NCI-H2196 treated with DMSO at 0.1 percent for 48 hours (cell line): ENCODE results near the gene SCGB2A2.

Experiments
- DNase-seq: peaks from one replicate; lab custom pipeline; 2025; ENCODE audit not compliant: unreplicated experiment; lab: John Stamatoyannopoulos, UW

The SCGB2A2 gene

GRCh38 chr11:62269654-62270278 lies at the start of gene SCGB2A2:
SCGB2A2 (plus strand) TSS chr11:62270158; CDS start chr11:62270217, 59 bp downstream.
- no peak for DNase-seq

GRCh38 chr11:62221498-62221897 lies 48.5 kb upstream of the SCGB2A2 start:
- no peak for DNase-seq

- DNase-seq: no peak
Measured at GRCh38 chr11:62223095-62223494, 46.9 kb upstream of the SCGB2A2 start.

- DNase-seq: no peak
Measured at GRCh38 chr11:62233730-62234129, 36.2 kb upstream of the SCGB2A2 start.

- DNase-seq: no peak
Measured at GRCh38 chr11:62236187-62236586, 33.8 kb upstream of the SCGB2A2 start.

GRCh38 chr11:62237499-62237898 lies 32.5 kb upstream of the SCGB2A2 start:
- no peak for DNase-seq

- DNase-seq: no peak
Measured at GRCh38 chr11:62238151-62238550, 31.8 kb upstream of the SCGB2A2 start.

- DNase-seq: no peak
Measured at GRCh38 chr11:62241095-62241494, 28.9 kb upstream of the SCGB2A2 start.

GRCh38 chr11:62242021-62242420 lies 27.9 kb upstream of the SCGB2A2 start, which contains the start of gene SCGB1D2:
SCGB1D2 (plus strand) TSS chr11:62242239; CDS start chr11:62242308, 69 bp downstream.
- peak; percentile 86 for DNase-seq

- no peak for DNase-seq
Measured at GRCh38 chr11:62245271-62245753, 24.6 kb upstream of the SCGB2A2 start.

- no peak for DNase-seq
Measured at GRCh38 chr11:62251698-62252097, 18.3 kb upstream of the SCGB2A2 start.

GRCh38 chr11:62253999-62254542 lies 15.9 kb upstream of the SCGB2A2 start:
- DNase-seq: no peak

GRCh38 chr11:62256281-62256680 lies 13.7 kb upstream of the SCGB2A2 start:
- no peak for DNase-seq

GRCh38 chr11:62260261-62260953 lies 9.6 kb upstream of the SCGB2A2 start:
- DNase-seq: no peak

GRCh38 chr11:62264004-62264403 lies 6.0 kb upstream of the SCGB2A2 start:
- no peak for DNase-seq

- DNase-seq: no peak
Measured at GRCh38 chr11:62266558-62266957, 3.4 kb upstream of the SCGB2A2 start.

GRCh38 chr11:62267050-62267449 lies 2.9 kb upstream of the SCGB2A2 start:
- DNase-seq: no peak

GRCh38 chr11:62267576-62267975 lies 2.4 kb upstream of the SCGB2A2 start:
- no peak for DNase-seq

GRCh38 chr11:62273284-62273683 lies 3.3 kb downstream of the SCGB2A2 start:
- DNase-seq: no peak

GRCh38 chr11:62273789-62274275 lies 3.9 kb downstream of the SCGB2A2 start:
- no peak for DNase-seq

- no peak for DNase-seq
Measured at GRCh38 chr11:62280452-62280851, 10.5 kb downstream of the SCGB2A2 start.

GRCh38 chr11:62295504-62295903 lies 25.5 kb downstream of the SCGB2A2 start:
- no peak for DNase-seq
